ENCODE measurements around the gene ADAM8.

The ADAM8 gene

GRCh38 chr10:133214468-133215410, 61.9 kb downstream of the ADAM8 start:
- H3K4me3 ChIP-seq (replicated peaks; ENCODE audit: insufficient read depth, low read length), result no peak overlapping the region
- peaks cover 14% of the 10 kb centered on the region for H3K27me3 ChIP-seq (ENCODE audit: insufficient read depth, poor library complexity, severe bottlenecking)
- TF ChIP-seq POLR2AphosphoS5 (IDR thresholded peaks at IDR 0.05; ENCODE audit: low read depth) (no peak), GABPA (IDR thresholded peaks at IDR 0.05; ENCODE audit: low read depth) (no peak), SPI1 (IDR thresholded peaks at IDR 0.05; ENCODE audit: borderline replicate concordance, low read depth) (no peak), CTCF (IDR thresholded peaks at IDR 0.05; ENCODE audit: insufficient read depth, low read length) (no peak)
- TF ChIP-seq, protein P1, sequence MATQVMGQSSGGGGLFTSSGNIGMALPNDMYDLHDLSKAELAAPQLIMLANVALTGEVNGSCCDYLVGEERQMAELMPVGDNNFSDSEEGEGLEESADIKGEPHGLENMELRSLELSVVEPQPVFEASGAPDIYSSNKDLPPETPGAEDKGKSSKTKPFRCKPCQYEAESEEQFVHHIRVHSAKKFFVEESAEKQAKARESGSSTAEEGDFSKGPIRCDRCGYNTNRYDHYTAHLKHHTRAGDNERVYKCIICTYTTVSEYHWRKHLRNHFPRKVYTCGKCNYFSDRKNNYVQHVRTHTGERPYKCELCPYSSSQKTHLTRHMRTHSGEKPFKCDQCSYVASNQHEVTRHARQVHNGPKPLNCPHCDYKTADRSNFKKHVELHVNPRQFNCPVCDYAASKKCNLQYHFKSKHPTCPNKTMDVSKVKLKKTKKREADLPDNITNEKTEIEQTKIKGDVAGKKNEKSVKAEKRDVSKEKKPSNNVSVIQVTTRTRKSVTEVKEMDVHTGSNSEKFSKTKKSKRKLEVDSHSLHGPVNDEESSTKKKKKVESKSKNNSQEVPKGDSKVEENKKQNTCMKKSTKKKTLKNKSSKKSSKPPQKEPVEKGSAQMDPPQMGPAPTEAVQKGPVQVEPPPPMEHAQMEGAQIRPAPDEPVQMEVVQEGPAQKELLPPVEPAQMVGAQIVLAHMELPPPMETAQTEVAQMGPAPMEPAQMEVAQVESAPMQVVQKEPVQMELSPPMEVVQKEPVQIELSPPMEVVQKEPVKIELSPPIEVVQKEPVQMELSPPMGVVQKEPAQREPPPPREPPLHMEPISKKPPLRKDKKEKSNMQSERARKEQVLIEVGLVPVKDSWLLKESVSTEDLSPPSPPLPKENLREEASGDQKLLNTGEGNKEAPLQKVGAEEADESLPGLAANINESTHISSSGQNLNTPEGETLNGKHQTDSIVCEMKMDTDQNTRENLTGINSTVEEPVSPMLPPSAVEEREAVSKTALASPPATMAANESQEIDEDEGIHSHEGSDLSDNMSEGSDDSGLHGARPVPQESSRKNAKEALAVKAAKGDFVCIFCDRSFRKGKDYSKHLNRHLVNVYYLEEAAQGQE (IDR thresholded peaks at IDR 0.05; ENCODE audit: insufficient replicate concordance, low read depth), result no peak
- no peak for DNase-seq (ENCODE audit: low read depth in 1 of 2, low spot score in 1 of 2)
- no peak overlapping the region for H3K27ac ChIP-seq (replicated peaks)

- TF ChIP-seq GABPA (IDR thresholded peaks at IDR 0.05; ENCODE audit: low read depth) (no peak), CTCF (IDR thresholded peaks at IDR 0.05; ENCODE audit: insufficient read depth, low read length) (no peak), POLR2AphosphoS5 (IDR thresholded peaks at IDR 0.05; ENCODE audit: low read depth) (no peak), SPI1 (IDR thresholded peaks at IDR 0.05; ENCODE audit: borderline replicate concordance, low read depth) (no peak)
- TF ChIP-seq, protein P1 (IDR thresholded peaks at IDR 0.05; ENCODE audit: insufficient replicate concordance, low read depth), result no peak
- no peak for DNase-seq (ENCODE audit: low read depth in 1 of 2, low spot score in 1 of 2)
- Histone ChIP-seq H3K4me3 (replicated peaks; ENCODE audit: insufficient read depth, low read length) (no peak overlapping the region), H3K27me3 (ENCODE audit: insufficient read depth, poor library complexity, severe bottlenecking) (peaks cover 5% of the 10 kb centered on the region), H3K27ac (replicated peaks) (no peak overlapping the region)
These were observed 62.8 kb downstream of the ADAM8 start for GRCh38 chr10:133213641-133214467.

DNA sequence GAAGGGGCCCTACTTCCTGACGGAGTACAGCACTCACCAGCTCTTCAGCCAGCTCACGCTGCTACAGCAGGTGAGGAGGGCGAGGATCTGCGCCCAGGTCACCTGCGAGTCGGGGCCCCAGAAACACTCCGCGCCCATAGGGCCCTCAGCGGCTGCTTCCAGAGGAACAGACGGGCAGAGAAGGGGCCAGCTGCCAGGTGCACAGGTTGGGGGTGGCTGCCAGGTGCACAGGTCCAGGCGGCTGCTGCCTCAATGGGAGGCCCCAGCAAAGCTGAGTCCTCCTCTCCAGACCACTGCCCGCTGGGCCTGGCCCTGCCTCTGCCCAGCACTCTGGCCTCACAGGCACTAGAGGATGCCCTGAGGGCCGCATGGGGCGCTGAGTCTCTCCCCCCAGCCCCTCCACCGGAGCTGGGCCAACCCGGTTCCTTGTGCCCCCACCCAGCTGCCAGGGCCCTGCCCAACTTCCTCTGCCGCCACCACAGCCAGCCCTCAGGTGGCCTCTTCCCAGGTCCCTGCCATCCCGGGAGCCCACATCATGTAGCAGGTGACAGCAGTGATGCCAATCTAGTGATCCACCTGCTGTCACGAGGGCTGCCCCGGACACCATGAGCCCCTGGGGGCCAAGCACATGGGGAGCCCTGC, 63.7 kb downstream of the ADAM8 start:
- Histone ChIP-seq H3K27ac (replicated peaks) (no peak overlapping the region), H3K4me3 (replicated peaks; ENCODE audit: insufficient read depth, low read length) (no peak overlapping the region), H3K27me3 (ENCODE audit: insufficient read depth, poor library complexity, severe bottlenecking) (no peaks in the 10 kb centered on the region)
- DNase-seq (ENCODE audit: low read depth in 1 of 2, low spot score in 1 of 2), result no peak
- TF ChIP-seq SPI1 (IDR thresholded peaks at IDR 0.05; ENCODE audit: borderline replicate concordance, low read depth), result no peak
- TF ChIP-seq POLR2AphosphoS5 (IDR thresholded peaks at IDR 0.05; ENCODE audit: low read depth), result no peak

Small RNA genes lying within 50 kb of the gene (microRNA-seq; reads per million reads assigned to microRNA genes)
- 38.6 reads per million, percentile 56 among the genes with 10 or more reads in this experiment for gene MIR202

Measured in HL-60 (cell line).